IMR-90 (cell line): ENCODE data around the gene SLC25A28.

Source experiments
- BHLHE40 ChIP-seq: fragments of 150-350 bp; IDR thresholded peaks from 2 replicates; pipeline ENCODE4 v1.6.1; 2016; ENCODE audit warnings: mild to moderate bottlenecking, low read depth, low read length
- CEBPB ChIP-seq: IDR thresholded peaks from 2 replicates; pipeline ENCODE4 v1.6.1; 2012; ENCODE audit warnings: low read depth, low read length, improper control_type of control experiment
- CHD1 ChIP-seq: IDR thresholded peaks from 2 replicates; pipeline ENCODE4 v1.6.1; 2012; ENCODE audit warnings: low read depth, low read length, improper control_type of control experiment
- FOS ChIP-seq: fragments of 150-350 bp; IDR thresholded peaks from 2 replicates; pipeline ENCODE4 v1.6.1; 2016; ENCODE audit warnings: low read depth, low read length
- MXI1 ChIP-seq: IDR thresholded peaks from 2 replicates; pipeline ENCODE4 v1.6.1; 2012; ENCODE audit warnings: low read depth, mild to moderate bottlenecking, low read length, moderate library complexity, borderline replicate concordance
- NFE2L2 ChIP-seq: fragments of 150-350 bp; IDR thresholded peaks from 2 replicates; pipeline ENCODE4 v1.6.1; 2016; ENCODE audit warnings: low read depth, mild to moderate bottlenecking, low read length
- POLR2A ChIP-seq: IDR thresholded peaks from 2 replicates; pipeline ENCODE4 v1.6.1; 2012; ENCODE audit warnings: mild to moderate bottlenecking, low read depth, low read length
- RAD21 ChIP-seq: IDR thresholded peaks from 2 replicates; pipeline ENCODE4 v1.6.1; 2012; ENCODE audit warnings: low read length, improper control_type of control experiment
- RCOR1 ChIP-seq: IDR thresholded peaks from 2 replicates; pipeline ENCODE4 v1.6.1; 2012; ENCODE audit warnings: mild to moderate bottlenecking, low read length, improper control_type of control experiment; ENCODE audit not compliant: insufficient replicate concordance
- RFX5 ChIP-seq: IDR thresholded peaks from 2 replicates; pipeline ENCODE4 v1.8.0; 2012; ENCODE audit warnings: low read depth, mild to moderate bottlenecking, low read length, moderate library complexity
- SMC3 ChIP-seq: fragments of 150-350 bp; IDR thresholded peaks from 2 replicates; pipeline ENCODE4 v1.6.1; 2016; ENCODE audit warnings: low read depth, mild to moderate bottlenecking, antibody characterized with exemption, low read length, moderate library complexity
- TF ChIP-seq, protein P1 (sequence below): conservative IDR thresholded peaks from 2 replicates; pipeline ENCODE4 v1.5.1; 2012; ENCODE audit warnings: mild to moderate bottlenecking, low read depth, low read length, improper control_type of control experiment
- TF ChIP-seq, protein P2 (sequence below): fragments of 150-350 bp; IDR thresholded peaks from 2 replicates; pipeline ENCODE4 v1.6.1; 2017; ENCODE audit warnings: mild to moderate bottlenecking, antibody characterized with exemption, low read length, low read depth

DNA sequence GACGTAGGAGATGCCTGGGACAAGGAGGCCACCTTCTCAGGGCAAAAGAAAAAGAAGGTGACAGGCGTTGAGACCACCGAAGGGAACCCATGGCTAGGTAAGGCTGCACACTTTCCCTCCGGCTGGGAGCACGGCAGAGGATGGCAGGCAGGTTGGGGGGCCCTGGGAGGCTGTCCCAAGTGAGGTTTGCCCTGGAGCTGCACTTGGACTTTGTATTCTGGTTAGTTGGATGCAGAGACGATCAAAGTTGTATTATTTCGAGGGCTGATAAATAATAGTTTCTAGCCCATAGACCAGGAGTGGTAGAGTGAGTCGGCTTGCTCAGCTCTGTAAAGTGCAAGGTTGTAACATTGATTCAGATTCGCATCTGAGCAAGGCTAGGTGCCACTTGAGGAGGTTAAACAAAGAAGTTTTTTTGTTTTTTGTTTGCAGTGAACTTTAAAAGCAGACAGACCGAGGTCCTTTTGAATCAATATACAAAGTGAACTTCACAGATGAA, 39.7 kb upstream of the SLC25A28 start:
- no peak for TF ChIP-seq BHLHE40
- TF ChIP-seq RAD21: no peak
- TF ChIP-seq RCOR1: no peak
- TF ChIP-seq, protein P1, sequence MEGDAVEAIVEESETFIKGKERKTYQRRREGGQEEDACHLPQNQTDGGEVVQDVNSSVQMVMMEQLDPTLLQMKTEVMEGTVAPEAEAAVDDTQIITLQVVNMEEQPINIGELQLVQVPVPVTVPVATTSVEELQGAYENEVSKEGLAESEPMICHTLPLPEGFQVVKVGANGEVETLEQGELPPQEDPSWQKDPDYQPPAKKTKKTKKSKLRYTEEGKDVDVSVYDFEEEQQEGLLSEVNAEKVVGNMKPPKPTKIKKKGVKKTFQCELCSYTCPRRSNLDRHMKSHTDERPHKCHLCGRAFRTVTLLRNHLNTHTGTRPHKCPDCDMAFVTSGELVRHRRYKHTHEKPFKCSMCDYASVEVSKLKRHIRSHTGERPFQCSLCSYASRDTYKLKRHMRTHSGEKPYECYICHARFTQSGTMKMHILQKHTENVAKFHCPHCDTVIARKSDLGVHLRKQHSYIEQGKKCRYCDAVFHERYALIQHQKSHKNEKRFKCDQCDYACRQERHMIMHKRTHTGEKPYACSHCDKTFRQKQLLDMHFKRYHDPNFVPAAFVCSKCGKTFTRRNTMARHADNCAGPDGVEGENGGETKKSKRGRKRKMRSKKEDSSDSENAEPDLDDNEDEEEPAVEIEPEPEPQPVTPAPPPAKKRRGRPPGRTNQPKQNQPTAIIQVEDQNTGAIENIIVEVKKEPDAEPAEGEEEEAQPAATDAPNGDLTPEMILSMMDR: no peak
- TF ChIP-seq RFX5: no peak
- TF ChIP-seq SMC3: no peak
- no peak for TF ChIP-seq POLR2A
- no peak for TF ChIP-seq CEBPB
- TF ChIP-seq MXI1: no peak
- no peak for TF ChIP-seq CHD1
- no peak for TF ChIP-seq NFE2L2
- no peak for TF ChIP-seq FOS
- TF ChIP-seq, protein P2, sequence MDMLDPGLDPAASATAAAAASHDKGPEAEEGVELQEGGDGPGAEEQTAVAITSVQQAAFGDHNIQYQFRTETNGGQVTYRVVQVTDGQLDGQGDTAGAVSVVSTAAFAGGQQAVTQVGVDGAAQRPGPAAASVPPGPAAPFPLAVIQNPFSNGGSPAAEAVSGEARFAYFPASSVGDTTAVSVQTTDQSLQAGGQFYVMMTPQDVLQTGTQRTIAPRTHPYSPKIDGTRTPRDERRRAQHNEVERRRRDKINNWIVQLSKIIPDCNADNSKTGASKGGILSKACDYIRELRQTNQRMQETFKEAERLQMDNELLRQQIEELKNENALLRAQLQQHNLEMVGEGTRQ: no peak
